GM12874 (cell line): Measurements from ENCODE around the gene GSTM1.

Experiments
- CTCF ChIP-seq: IDR thresholded peaks from 2 replicates; pipeline ENCODE4 v1.5.1; 2011; ENCODE audit warnings: low read depth, mild to moderate bottlenecking, control low read depth, low read length, moderate library complexity; ENCODE audit not compliant: insufficient read depth

The GSTM1 gene

GRCh38 chr1:109655615-109656519, 31.8 kb upstream of the GSTM1 start, which contains the start of gene GSTM4:
Gene GSTM4, plus strand, starts transcription at chr1:109656099. Its CDS starts 291 bp downstream, at chr1:109656390.
- TF ChIP-seq CTCF, result peak; percentile 25; the same call in 1 of the 2 replicates

GRCh38 chr1:109657395-109657794, 30.2 kb upstream of the GSTM1 start:
- TF ChIP-seq CTCF, result no peak

GRCh38 chr1:109657970-109658369, 29.6 kb upstream of the GSTM1 start:
- no peak for TF ChIP-seq CTCF

GRCh38 chr1:109658533-109659042, 29.0 kb upstream of the GSTM1 start:
- no peak for TF ChIP-seq CTCF

- TF ChIP-seq CTCF, result no peak
Measured at GRCh38 chr1:109659145-109659544, 28.5 kb upstream of the GSTM1 start.

GRCh38 chr1:109659997-109660690, 27.5 kb upstream of the GSTM1 start:
- TF ChIP-seq CTCF, result no peak

GRCh38 chr1:109661391-109661790, 26.2 kb upstream of the GSTM1 start:
- no peak for TF ChIP-seq CTCF
